ENCODE measurements around the gene RAB11B. TPM values are rescaled to one million over a fixed set of nuclear protein-coding genes. Genes with fewer than 3 reads are reported as not detected.
A peak's percentile ranks its signal among the peaks of the same experiment; 100 is the strongest.

The RAB11B gene
- total RNA-seq, 1 experiment from 2014 or later, result 29.7 TPM

DNA sequence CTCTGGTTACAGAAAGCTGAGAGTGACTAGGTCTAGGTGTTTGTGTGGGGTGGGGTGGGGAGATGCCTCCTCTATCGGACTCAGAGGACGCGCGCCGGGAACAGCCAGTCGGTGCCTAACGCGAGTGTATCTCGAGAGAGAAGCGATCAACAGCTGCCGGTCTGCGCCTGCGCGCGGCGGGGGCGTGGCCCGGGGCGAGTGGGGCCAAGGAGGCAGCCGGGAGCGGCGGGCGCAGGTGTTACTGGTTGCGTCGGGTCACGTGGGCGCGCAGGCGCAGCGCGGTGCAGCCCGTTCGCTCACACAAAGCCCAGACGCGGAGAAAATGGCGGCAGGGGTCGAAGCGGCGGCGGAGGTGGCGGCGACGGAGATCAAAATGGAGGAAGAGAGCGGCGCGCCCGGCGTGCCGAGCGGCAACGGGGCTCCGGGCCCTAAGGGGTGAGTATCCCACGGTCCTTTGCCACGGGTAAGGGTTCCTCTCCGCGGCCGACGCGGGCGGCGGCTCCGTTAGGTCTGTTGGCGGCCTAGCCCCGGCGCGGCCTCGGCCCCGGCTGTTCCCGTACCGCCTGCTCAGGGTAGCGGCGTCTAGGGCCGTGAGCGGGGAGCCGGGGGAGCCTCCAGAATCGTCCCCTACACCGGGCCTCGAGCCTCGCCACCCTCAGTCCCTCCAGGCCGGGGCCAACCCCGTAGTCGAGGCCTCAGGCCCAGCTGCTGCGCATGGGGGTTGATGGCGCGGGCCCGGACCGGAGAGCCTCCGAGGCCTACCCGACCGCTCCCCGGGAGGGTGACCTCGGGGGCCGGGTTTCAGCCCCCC lies 54.7 kb downstream of the RAB11B start, which contains the start of gene HNRNPM:
HNRNPM (plus strand) TSS at position 299 of the 811 bp plus-strand sequence; CDS start at position 323, 24 bp downstream.
- TF ChIP-seq EZH2phosphoT487 (IDR thresholded peaks at IDR 0.05; ENCODE audit: borderline replicate concordance, low read length) (no peak), EZH2 (IDR thresholded peaks at IDR 0.05; ENCODE audit: low read length, unreplicated experiment) (no peak), CTCF (conservative IDR thresholded peaks at IDR 0.05; ENCODE audit: low read depth, low read length) (no peak)
- Histone ChIP-seq H3K27ac (ENCODE audit: low read length) (peak within 1 kb of the TSS; percentile 63), H2AFZ (ENCODE audit: low read length) (peak within 1 kb of the TSS; percentile 80), H3F3A (ENCODE audit: low read length, unreplicated experiment) (no peaks in the 10 kb centered on the region), H3K27me3 (ENCODE audit: low read length) (no peaks in the 10 kb centered on the region), H3K36me3 (ENCODE audit: low read depth, low read length) (peaks cover 21% of the 10 kb centered on the region), H4K20me1 (ENCODE audit: low read length) (peaks cover 39% of the 10 kb centered on the region), H3K9me2 (replicated peaks; ENCODE audit: low read length) (no peaks in the 10 kb centered on the region), H3K4me3 (ENCODE audit: low read length) (peak within 1 kb of the TSS; percentile 88), H3K79me2 (ENCODE audit: low read length) (peaks cover 51% of the 10 kb centered on the region), H3K4me1 (ENCODE audit: insufficient read depth, low read length) (peaks cover 30% of the 10 kb centered on the region), H3K9ac (ENCODE audit: low read length) (peak within 1 kb of the TSS; percentile 99), H3K9me3 (ENCODE audit: low read length) (no peaks in the 10 kb centered on the region), H3K4me2 (ENCODE audit: low read length) (peak within 1 kb of the TSS; percentile 97)
- ChIA-PET CTCF (interaction anchor here (0.5 to 1.2 kb wide), 3 partner anchors 21 to 37 kb away, joined by 3 to 6 read pairs (median 3); partner anchors contain the start of gene MARCHF2), POLR2A (ENCODE audit: unreplicated experiment) (interaction anchor here (0.5 to 1.0 kb wide), 6 partner anchors 10 to 1553 kb away, joined by 3 to 10 read pairs (median 4); partner anchors contain the start of genes MARCHF2 and ZNF414)
- no TSS peak for BruUV-seq (replicated peaks)
- ATAC-seq, result peak; percentile 88
- peak; percentile 100 for DNase-seq
- intact Hi-C loops (cut with micrococcal nuclease), result no loop called here

DNA sequence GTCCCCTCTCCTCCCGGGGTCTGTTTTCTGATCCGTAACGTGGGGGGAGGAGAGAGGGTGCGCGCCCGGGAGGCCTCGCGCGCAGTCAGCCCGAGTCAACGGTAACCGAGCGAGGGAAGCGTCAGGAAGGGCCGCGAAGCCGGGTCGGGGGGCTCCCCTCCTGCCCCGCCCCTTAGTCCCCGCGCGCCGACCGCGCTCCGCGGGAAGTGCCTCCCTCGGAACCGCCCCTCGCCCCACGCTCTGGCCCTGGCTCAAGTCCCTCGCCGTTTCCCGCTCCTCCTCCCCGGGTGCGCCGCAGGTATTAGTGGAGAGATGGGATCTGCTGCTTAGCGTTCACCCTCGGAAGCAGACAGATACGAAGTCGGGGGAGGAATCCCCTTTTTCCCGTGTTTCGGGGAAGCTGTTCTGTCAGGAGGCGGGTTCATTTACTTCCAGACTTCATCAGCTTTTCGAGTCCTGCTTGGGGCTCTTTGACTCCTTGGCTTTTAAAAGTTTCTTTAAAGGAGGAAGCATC lies 55.4 kb downstream of the RAB11B start:
- CTCF ChIA-PET, result no interaction called here
- Histone ChIP-seq H3K9ac (ENCODE audit: low read length) (peak overlapping the region; percentile 99), H2AFZ (ENCODE audit: low read length) (peak overlapping the region; percentile 53; the same call in 1 of the 2 replicates), H3K79me2 (ENCODE audit: low read length) (peaks cover 58% of the 10 kb centered on the region), H3K27ac (ENCODE audit: low read length) (peak overlapping the region; percentile 63), H3K36me3 (ENCODE audit: low read depth, low read length) (peaks cover 21% of the 10 kb centered on the region), H3K9me3 (ENCODE audit: low read length) (no peaks in the 10 kb centered on the region), H3K4me2 (ENCODE audit: low read length) (peak overlapping the region; percentile 97), H3K9me2 (replicated peaks; ENCODE audit: low read length) (no peaks in the 10 kb centered on the region), H3K4me3 (ENCODE audit: low read length) (peak overlapping the region; percentile 88), H3K4me1 (ENCODE audit: insufficient read depth, low read length) (peaks cover 35% of the 10 kb centered on the region), H4K20me1 (ENCODE audit: low read length) (peaks cover 45% of the 10 kb centered on the region), H3F3A (ENCODE audit: low read length, unreplicated experiment) (no peaks in the 10 kb centered on the region), H3K27me3 (ENCODE audit: low read length) (no peaks in the 10 kb centered on the region)
- BruUV-seq (replicated peaks), result no TSS peak
- POLR2A ChIA-PET (ENCODE audit: unreplicated experiment), result interaction anchor here (0.5 kb wide), 1 partner anchor 104 kb away, joined by 3 read pairs; no protein-coding TSS in a partner anchor
- ATAC-seq, result peak; percentile 12
- no peak for TF ChIP-seq EZH2 (IDR thresholded peaks at IDR 0.05; ENCODE audit: low read length, unreplicated experiment)
- TF ChIP-seq CTCF (conservative IDR thresholded peaks at IDR 0.05; ENCODE audit: low read depth, low read length), result no peak
- TF ChIP-seq EZH2phosphoT487 (IDR thresholded peaks at IDR 0.05; ENCODE audit: borderline replicate concordance, low read length), result no peak
- peak; percentile 46 for DNase-seq
- intact Hi-C loops (cut with micrococcal nuclease), result no loop called here

Measured in PC-3 (cell line).